Liver (tissue), 9 donors: ENCODE measurements around the gene TMEM151B. TPM values are rescaled to one million over a fixed set of nuclear protein-coding genes. Genes with fewer than 3 reads are reported as not detected.

Source experiments
- DNase-seq: peaks from one replicate; pipeline ENCODE4 v3.0.0-alpha.2; 2017; ENCODE audit warnings: low spot score
- H3K27ac ChIP-seq, 2 donors: one replicate each; pipeline ENCODE4 v1.7.0; 2013; ENCODE audit warnings: inconsistent platforms in 2 of 2, low read length in 2 of 2, control low read depth in 1 of 2, low read depth in 1 of 2, mild to moderate bottlenecking in 1 of 2
- H3K27me3 ChIP-seq, 4 donors: one replicate each; pipeline versions ENCODE4 v1.6.1 to v1.7.0; 2013; ENCODE audit warnings: low read length in 3 of 4, inconsistent platforms in 1 of 4, mild to moderate bottlenecking in 1 of 4, moderate library complexity in 1 of 4; ENCODE audit not compliant: control insufficient read depth in 4 of 4, insufficient read depth in 4 of 4
- H3K36me3 ChIP-seq, 4 donors: one replicate each; pipeline versions ENCODE4 v1.6.1 to v1.7.0; 2013; ENCODE audit warnings: low read length in 3 of 4, mild to moderate bottlenecking in 3 of 4, low read depth in 1 of 4, moderate library complexity in 1 of 4; ENCODE audit not compliant: control insufficient read depth in 4 of 4, insufficient read depth in 3 of 4
- H3K4me1 ChIP-seq, 4 donors: one replicate each; pipeline versions ENCODE4 v1.6.1 to v1.7.0; 2013; ENCODE audit warnings: low read length in 3 of 4, mild to moderate bottlenecking in 3 of 4, moderate library complexity in 1 of 4; ENCODE audit not compliant: control insufficient read depth in 4 of 4, insufficient read depth in 4 of 4
- H3K4me3 ChIP-seq, 3 donors: one replicate each; pipeline versions ENCODE4 v1.6.1 to v1.7.0; 2013; ENCODE audit warnings: low read length in 3 of 3, control low read depth in 1 of 3, low read depth in 1 of 3, mild to moderate bottlenecking in 1 of 3
- H3K9ac ChIP-seq, 2 donors: one replicate each; pipeline ENCODE4 v1.7.0; 2013; ENCODE audit warnings: low read length in 2 of 2, mild to moderate bottlenecking in 2 of 2, moderate library complexity in 2 of 2, control low read depth in 1 of 2, low read depth in 1 of 2
- H3K9me3 ChIP-seq, 4 donors: one replicate each; pipeline versions ENCODE4 v1.6.1 to v1.7.0; 2013; ENCODE audit warnings: low read length in 3 of 4; ENCODE audit not compliant: control insufficient read depth in 4 of 4
- ATF3 ChIP-seq: IDR thresholded peaks from 2 replicates; pipeline ENCODE4 v1.6.1; 2016; ENCODE audit warnings: antibody characterized with exemption
- FOXA1 ChIP-seq: IDR thresholded peaks from 2 replicates; pipeline ENCODE4 v1.6.1; 2016; ENCODE audit warnings: antibody characterized with exemption
- FOXA2 ChIP-seq: IDR thresholded peaks from 2 replicates; pipeline ENCODE4 v1.6.1; 2016; ENCODE audit warnings: antibody characterized with exemption
- GABPA ChIP-seq, 2 donors: IDR thresholded peaks in 1 of 2; conservative IDR thresholded peaks in 1 of 2; 2 replicates each; pipeline ENCODE4 v1.6.1; 2016; ENCODE audit warnings: antibody characterized with exemption in 2 of 2, mild to moderate bottlenecking in 1 of 2, moderate library complexity in 1 of 2
- HNF4A ChIP-seq, 2 donors: conservative IDR thresholded peaks; 2 replicates each; pipeline ENCODE4 v1.6.1; 2016; ENCODE audit warnings: antibody characterized with exemption in 2 of 2, mild to moderate bottlenecking in 2 of 2
- HNF4G ChIP-seq: IDR thresholded peaks from 2 replicates; pipeline ENCODE4 v1.6.1; 2016; ENCODE audit warnings: antibody characterized with exemption
- RAD21 ChIP-seq, 2 donors: IDR thresholded peaks; 2 replicates each; pipeline ENCODE4 v1.6.1; 2016; ENCODE audit warnings: antibody characterized with exemption in 2 of 2, mild to moderate bottlenecking in 2 of 2
- SP1 ChIP-seq: IDR thresholded peaks from 2 replicates; pipeline ENCODE4 v1.6.1; 2018; ENCODE audit warnings: antibody characterized with exemption, mild to moderate bottlenecking
- TAF1 ChIP-seq: conservative IDR thresholded peaks from 2 replicates; pipeline ENCODE4 v1.6.1; 2016; ENCODE audit warnings: antibody characterized with exemption, mild to moderate bottlenecking
- YY1 ChIP-seq: IDR thresholded peaks from 2 replicates; pipeline ENCODE4 v1.6.1; 2016; ENCODE audit warnings: antibody characterized with exemption, mild to moderate bottlenecking
- WGBS: extraction: QIAGEN DNeasy Blood & Tissue Kit; methylation state at CpG from one replicate; pipeline ENCODE4 v1.1.7; 2013; 5-methylcytosine and 5-hydroxymethylcytosine counted together
- polyA plus RNA-seq, 2 donors: library from polyadenylated mRNA; stranded (reverse) in 1 of 2; unstranded in 1 of 2; fragments of 200-250 nt in 1 of 2; fragments of >200 nt in 1 of 2; fragmentation: Nextera tagmentation in 1 of 2; extraction: Ambion mirVana in 1 of 2; gene quantifications; one replicate each; pipeline versions ENCODE4 v1.2.1 to v1.2.3, GENCODE V29; 2013 to 2015
- total RNA-seq, 2 donors: library from RNA; depleted of rRNA; stranded (reverse); fragments of >200 nt; gene quantifications; one replicate each; pipeline ENCODE4 v1.2.3, GENCODE V29; 2014
- TF ChIP-seq, protein P1 (sequence below): IDR thresholded peaks from 2 replicates; pipeline ENCODE4 v1.6.1; 2016; ENCODE audit warnings: antibody characterized with exemption, mild to moderate bottlenecking
- TF ChIP-seq, protein P2 (sequence below): fragments of 150-350 bp; IDR thresholded peaks from 2 replicates; pipeline ENCODE4 v1.5.1; 2017; ENCODE audit warnings: improper control_type of control experiment, low read depth, low read length; ENCODE audit not compliant: missing input control
- TF ChIP-seq, protein P3 (sequence below): IDR thresholded peaks from 2 replicates; pipeline ENCODE4 v1.6.1; 2016; ENCODE audit warnings: antibody characterized with exemption
- donor health status: healthy.
- donor health status: healthy.
- donor health status: healthy.
- donor health status: healthy.
- donor health status: healthy.

TMEM151B gene
- total and polyA plus RNA-seq, 4 donors = not detected

- WGBS = under 1% methylated on average over 72 of the region's 72 CpGs
- Histone ChIP-seq H3K4me3 (peak within 1 kb of the TSS; percentile 68 to 92 (median 78)), H3K9me3 (no peaks in the 10 kb centered on the region), H3K27ac (peak within 1 kb of the TSS; percentile 73 to 86), H3K4me1 (peaks cover 14 to 33% (median 25%) of the 10 kb centered on the region in 4 donors), H3K9ac (peak within 1 kb of the TSS; percentile 67 to 89), H3K36me3 (peaks cover 0 to 4% (median 2%) of the 10 kb centered on the region in 4 donors), H3K27me3 (peaks cover 0 to 5% (median 2%) of the 10 kb centered on the region in 4 donors)
- peak; percentile 39 for TF ChIP-seq SP1
- TF ChIP-seq, protein P1, sequence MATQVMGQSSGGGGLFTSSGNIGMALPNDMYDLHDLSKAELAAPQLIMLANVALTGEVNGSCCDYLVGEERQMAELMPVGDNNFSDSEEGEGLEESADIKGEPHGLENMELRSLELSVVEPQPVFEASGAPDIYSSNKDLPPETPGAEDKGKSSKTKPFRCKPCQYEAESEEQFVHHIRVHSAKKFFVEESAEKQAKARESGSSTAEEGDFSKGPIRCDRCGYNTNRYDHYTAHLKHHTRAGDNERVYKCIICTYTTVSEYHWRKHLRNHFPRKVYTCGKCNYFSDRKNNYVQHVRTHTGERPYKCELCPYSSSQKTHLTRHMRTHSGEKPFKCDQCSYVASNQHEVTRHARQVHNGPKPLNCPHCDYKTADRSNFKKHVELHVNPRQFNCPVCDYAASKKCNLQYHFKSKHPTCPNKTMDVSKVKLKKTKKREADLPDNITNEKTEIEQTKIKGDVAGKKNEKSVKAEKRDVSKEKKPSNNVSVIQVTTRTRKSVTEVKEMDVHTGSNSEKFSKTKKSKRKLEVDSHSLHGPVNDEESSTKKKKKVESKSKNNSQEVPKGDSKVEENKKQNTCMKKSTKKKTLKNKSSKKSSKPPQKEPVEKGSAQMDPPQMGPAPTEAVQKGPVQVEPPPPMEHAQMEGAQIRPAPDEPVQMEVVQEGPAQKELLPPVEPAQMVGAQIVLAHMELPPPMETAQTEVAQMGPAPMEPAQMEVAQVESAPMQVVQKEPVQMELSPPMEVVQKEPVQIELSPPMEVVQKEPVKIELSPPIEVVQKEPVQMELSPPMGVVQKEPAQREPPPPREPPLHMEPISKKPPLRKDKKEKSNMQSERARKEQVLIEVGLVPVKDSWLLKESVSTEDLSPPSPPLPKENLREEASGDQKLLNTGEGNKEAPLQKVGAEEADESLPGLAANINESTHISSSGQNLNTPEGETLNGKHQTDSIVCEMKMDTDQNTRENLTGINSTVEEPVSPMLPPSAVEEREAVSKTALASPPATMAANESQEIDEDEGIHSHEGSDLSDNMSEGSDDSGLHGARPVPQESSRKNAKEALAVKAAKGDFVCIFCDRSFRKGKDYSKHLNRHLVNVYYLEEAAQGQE = no peak
- TF ChIP-seq HNF4A (conservative IDR thresholded peaks at IDR 0.05) = peak in 1 of 2 donors; percentile 8
- peak in 1 of 2 donors; percentile 55 for TF ChIP-seq GABPA (IDR thresholded peaks at IDR 0.05 in 1 of 2, conservative IDR thresholded peaks at IDR 0.05 in 1 of 2)
- DNase-seq = peak; percentile 94
Observed at GRCh38 chr6:44265007-44265721, 5.1 kb upstream of the TMEM151B start, which contains the start of gene NFKBIE. Gene NFKBIE (minus strand): TSS chr6:44265551. CDS start chr6:44265346, 205 bp downstream.

- peak overlapping the region in 1 of 2 donors; percentile 86 for H3K27ac ChIP-seq
- H3K4me1 ChIP-seq = peaks cover 16 to 33% (median 25%) of the 10 kb centered on the region in 4 donors
- WGBS = 71% methylated on average over 17 of the region's 17 CpGs
- TF ChIP-seq HNF4G (no peak), HNF4A (conservative IDR thresholded peaks at IDR 0.05) (peak in 1 of 2 donors; percentile 2), GABPA (IDR thresholded peaks at IDR 0.05 in 1 of 2, conservative IDR thresholded peaks at IDR 0.05 in 1 of 2) (no peak), FOXA1 (no peak)
- TF ChIP-seq, protein P2, sequence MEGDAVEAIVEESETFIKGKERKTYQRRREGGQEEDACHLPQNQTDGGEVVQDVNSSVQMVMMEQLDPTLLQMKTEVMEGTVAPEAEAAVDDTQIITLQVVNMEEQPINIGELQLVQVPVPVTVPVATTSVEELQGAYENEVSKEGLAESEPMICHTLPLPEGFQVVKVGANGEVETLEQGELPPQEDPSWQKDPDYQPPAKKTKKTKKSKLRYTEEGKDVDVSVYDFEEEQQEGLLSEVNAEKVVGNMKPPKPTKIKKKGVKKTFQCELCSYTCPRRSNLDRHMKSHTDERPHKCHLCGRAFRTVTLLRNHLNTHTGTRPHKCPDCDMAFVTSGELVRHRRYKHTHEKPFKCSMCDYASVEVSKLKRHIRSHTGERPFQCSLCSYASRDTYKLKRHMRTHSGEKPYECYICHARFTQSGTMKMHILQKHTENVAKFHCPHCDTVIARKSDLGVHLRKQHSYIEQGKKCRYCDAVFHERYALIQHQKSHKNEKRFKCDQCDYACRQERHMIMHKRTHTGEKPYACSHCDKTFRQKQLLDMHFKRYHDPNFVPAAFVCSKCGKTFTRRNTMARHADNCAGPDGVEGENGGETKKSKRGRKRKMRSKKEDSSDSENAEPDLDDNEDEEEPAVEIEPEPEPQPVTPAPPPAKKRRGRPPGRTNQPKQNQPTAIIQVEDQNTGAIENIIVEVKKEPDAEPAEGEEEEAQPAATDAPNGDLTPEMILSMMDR = no peak
- peak overlapping the region in 1 of 3 donors; percentile 78 for H3K4me3 ChIP-seq
- DNase-seq = no peak
- no peaks in the 10 kb centered on the region for H3K36me3 ChIP-seq
- H3K9ac ChIP-seq = no peak overlapping the region
- H3K9me3 ChIP-seq = no peaks in the 10 kb centered on the region
- H3K27me3 ChIP-seq = peaks cover 0 to 5% (median 2%) of the 10 kb centered on the region in 4 donors
Observed at GRCh38 chr6:44265722-44266233, 4.5 kb upstream of the TMEM151B start.

GRCh38 chr6:44266347-44266746, 3.9 kb upstream of the TMEM151B start:
- Histone ChIP-seq H3K9me3 (no peaks in the 10 kb centered on the region), H3K27me3 (peaks cover 0 to 9% (median 2%) of the 10 kb centered on the region in 4 donors), H3K36me3 (no peaks in the 10 kb centered on the region), H3K27ac (no peak overlapping the region), H3K4me1 (peaks cover 16 to 33% (median 25%) of the 10 kb centered on the region in 4 donors), H3K9ac (no peak overlapping the region), H3K4me3 (no peak overlapping the region)
- no peak for DNase-seq
- WGBS = 84% methylated on average over 3 of the region's 3 CpGs
- TF ChIP-seq HNF4A (conservative IDR thresholded peaks at IDR 0.05) (no peak), GABPA (IDR thresholded peaks at IDR 0.05 in 1 of 2, conservative IDR thresholded peaks at IDR 0.05 in 1 of 2) (no peak), YY1 (no peak), RAD21 (IDR thresholded peaks at IDR 0.05) (no peak), SP1 (no peak), FOXA1 (no peak), TAF1 (no peak), ATF3 (no peak), HNF4G (no peak), FOXA2 (no peak)
- TF ChIP-seq, protein P2 = no peak
- TF ChIP-seq, protein P3, sequence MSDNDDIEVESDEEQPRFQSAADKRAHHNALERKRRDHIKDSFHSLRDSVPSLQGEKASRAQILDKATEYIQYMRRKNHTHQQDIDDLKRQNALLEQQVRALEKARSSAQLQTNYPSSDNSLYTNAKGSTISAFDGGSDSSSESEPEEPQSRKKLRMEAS = no peak
